Measurements from ENCODE around the gene PRRX2.

Gene PRRX2

DNA sequence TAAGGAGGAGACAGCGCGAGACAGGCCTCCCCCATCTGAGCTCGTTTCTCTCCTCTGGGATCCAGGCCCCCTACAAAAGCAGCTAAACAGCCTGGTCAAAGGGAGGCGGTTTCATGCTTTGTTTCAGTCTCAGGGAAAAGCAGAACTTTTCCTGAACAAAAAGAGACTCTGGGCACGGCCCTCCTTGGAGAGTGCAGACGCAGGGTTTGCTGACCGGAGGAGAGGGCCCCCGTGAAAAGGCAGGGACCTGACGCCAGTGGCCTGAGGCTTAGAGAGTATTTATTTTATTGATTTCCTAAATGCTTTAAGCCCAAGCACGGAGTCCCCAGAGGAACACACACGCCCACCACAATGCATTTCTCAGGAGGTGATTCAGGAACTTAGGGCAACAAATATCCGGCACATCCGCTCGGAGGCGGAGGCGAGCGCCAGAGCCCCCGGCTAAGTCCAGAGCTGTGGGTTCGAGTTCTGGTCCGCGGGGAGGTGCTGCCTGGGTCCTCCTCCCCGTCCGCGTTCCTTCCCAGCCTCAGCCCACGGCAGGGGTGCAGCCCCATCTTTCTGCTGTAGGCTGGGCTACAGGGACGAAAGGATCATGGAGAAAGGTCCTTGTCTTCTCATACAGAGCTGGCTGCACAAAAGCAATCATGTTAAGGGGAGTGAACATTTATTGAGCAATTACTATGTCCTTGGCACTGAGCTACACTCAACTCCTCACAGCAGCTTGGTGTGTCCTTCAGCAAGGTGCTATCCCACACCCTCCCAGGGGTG, 47.4 kb downstream of the PRRX2 start:
- DNase-seq, result peak in 1 of 6 experiments; percentile 7

DNA sequence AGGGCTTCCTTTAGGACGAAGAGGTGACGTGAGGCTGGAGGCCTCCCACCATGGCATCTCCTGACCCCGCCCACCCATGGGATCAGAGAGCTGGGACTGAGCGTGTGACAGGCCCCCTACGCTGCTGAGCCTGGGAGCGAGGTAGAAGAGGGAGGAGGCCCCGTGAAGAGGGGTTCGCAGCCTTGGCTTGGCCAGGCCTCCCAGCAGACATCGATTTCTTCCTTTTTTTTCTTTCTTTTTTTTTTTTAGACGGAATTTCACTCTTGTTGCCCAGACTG, 47.9 kb downstream of the PRRX2 start:
- no peak for DNase-seq

DNA sequence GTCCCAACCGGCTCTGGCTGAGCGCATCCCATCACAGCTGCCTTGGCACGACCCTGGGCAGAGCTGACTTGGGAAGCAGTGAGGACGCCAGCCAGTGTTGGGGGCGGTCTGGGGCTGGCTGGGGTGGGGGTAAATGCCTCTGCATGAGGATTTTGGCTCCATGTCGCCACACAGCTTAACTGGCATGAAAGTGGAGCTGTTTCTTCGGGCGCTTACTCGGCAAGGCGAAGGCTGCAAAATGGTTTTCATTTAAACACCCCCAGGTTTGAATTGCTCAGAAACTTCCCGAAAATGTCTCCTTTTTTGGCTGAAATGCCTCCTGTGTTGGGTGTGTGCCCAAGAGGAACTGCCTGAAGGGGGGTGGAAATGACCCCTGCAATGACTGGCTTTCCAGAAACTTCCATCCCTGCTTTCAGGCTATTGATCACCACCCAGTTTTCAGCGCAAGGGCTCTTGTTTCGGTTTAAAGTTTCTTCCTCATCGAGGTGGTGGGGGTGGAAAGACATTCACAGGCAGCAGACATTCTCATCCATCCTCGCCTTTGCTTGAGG, 49.1 kb downstream of the PRRX2 start:
- no peak for DNase-seq

DNA sequence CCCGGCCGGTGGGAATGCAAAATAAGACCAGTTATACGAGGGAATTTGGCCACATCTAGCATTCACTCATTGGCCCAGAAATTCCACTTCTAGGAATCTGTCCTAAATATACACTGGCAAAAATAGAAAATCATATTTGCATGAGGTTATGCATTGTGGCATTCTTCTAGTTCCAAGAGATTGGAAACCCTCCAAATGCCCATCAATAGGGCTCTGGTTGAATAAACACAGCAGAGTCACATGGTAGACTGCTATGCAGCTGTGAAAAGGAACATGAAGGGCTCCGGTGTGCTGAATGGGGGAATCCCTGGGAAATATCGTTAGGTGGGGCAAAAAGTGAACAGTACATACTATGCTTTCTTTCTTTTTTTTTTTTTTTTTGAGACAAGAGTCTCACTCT, 50.6 kb downstream of the PRRX2 start:
- DNase-seq, result no peak

DNA sequence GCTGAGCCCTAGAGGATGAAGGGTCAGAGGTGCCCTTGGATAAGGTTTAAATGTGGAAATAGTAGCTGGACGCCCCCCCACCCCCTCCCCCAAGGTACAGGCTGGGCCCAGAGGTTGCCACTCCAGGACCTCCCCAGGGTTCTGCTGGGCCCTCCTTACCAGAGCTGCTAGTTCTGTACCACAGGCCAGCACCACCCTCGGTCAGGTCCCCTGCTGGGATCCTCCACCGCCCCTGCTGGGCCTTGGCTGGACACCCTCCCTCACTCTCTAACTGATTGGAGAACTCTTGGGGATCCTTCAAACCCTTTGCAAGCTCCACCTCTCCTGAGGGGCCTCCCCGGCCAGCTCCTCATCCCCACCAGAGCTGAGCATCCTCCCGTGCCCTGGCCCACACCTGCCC, 52.5 kb downstream of the PRRX2 start:
- DNase-seq, result no peak

DNA sequence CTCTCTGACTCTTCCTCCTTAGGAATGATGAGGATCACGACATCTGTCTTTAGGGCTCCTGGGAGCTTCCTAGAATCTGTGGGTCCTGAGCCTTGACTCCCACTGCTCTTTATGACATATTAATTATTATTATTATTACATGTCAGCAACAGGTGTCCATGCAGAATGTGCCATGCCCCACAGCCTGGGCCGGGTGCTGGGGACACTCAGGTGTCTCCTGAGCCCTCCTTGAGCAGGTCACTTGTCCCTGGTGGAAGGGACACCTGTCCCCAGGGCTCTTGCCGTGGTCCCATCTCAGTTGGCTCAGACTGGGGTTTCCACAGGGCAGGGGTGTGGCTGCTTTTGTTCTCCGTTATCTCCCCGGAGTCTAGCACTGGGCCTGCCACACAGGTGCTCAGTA, 53.2 kb downstream of the PRRX2 start:
- no peak for DNase-seq

DNA sequence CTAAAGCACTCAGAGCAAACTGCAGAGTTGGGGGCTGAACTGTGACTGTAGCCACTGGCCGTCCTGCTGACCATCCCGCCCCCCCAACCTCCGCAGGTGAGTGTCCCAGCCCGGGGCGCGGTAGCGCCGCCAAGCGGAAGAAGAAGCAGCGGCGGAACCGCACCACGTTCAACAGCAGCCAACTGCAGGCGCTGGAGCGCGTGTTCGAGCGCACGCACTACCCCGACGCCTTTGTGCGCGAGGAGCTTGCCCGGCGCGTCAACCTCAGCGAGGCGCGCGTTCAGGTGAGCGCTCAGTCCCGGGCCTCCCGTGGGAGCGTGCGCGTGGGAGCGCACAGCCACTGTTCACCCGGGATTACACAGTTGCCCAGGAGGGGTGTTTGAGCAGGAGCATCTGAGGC, 53.7 kb downstream of the PRRX2 start:
- DNase-seq, result no peak

DNA sequence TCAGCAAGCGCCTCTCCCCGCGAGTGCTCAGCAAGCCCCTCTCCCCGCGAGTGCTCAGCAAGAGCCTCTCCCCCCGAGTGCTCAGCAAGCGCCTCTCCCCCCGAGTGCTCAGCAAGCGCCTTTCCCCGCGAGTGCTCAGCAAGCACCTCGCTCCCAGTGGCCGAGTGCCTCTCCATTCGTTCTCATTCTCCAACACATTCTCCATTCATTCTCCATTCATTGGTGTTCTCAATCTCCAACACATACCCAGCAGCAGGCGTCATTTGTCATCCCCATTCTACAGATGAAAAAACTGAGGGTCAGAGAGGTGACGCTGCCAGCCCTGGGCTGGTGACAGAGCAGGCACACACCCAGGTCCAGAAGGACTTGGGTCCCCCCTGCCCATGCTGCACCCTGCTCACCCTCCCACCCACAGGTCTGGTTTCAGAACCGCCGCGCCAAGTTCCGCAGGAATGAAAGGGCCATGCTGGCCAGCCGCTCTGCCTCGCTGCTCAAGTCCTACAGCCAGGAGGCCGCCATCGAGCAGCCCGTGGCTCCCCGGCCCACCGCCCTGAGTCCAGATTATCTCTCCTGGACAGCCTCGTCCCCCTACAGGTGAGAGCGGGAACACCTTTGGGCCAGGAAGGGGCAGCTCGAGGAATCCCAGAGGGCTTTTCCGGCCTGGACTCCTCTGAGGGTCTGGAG, 54.9 kb downstream of the PRRX2 start:
- DNase-seq, result no peak

DNA sequence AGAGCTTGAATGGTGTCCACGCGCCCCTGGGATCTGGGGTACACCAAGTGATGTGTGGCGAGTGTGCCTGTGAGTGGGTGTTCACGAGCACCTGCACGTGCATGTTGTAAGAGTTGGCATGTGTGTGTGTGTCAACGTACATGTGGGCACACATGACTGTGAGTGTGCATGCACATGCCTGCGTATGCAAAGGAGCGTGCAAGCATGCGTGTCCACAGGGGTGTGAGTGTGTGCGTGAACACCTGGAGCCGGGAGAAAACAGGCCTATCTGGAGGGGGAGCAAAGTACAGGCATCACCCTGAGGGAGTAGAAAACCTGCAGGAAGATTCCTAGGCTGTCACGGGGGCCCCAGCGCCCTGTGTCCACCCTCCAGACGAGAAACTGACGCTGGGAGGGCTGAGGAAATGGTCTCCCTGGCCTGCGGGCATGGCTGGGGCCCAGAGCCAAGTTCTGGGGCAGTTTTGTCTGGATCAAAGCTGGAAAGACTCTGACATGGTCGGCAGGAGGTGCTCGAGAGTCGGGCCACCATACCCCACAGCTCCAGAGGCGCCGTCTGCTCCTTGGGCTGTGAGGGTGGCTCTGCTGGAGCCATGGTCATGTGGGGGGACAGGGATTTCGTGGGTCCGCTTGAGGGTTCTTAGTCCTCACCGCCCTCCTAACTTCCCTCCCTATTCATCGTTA, 55.6 kb downstream of the PRRX2 start:
- no peak for DNase-seq

DNA sequence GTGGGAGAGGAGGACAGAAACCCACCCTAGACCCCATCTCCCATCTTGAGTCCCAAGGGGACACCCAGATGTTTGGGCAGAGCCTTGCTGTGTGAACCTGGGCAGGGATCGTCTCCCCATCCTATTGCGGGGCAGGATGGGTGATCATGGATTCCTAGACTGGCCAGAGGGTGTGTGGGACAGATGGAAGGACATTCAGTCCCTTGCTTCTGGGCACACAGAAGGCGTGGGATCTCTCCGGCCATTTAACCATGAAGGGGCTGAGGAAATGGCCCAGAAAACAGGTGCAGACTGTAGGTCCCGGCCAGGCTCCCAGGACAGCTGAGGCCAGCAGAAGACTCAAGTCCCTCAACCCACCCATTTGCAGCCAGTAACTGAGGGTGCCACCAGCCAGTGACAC, 57.5 kb downstream of the PRRX2 start:
- DNase-seq, result no peak

DNA sequence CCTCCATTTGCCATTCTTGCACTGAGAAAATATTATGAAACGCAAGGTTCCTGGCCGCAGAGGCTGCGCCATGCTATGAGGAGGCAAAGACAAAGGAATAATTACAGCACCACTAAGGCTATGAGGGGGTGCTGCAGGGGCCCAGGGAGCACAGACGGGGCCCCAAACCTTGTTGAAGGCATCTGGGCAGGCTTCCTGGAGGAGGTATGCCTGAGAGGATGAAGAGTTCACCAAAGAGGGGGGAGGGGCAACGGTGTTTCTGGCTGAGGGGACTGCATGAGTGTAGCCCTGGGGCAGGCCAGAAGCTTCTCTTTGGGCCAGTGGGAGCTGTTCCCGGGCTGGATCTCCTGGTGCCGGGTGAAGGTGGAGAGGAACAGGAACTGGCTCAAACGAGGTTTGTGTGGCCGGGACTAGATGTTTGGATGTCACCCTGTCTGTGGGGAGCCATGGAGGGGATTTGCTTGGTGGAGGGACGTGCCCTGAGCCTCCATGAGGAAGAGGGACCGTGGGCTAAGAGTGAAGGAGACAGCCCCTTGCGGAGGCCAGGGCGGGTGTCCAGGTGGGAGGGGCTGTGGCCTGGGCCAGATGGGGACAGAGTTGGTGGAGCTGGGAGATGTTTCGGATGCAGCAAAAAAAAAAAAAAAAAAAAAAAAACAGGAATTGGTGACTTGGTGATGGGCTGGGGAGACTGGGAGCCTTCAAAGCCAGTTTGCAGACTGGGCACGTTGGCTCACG, 59.2 kb downstream of the PRRX2 start:
- DNase-seq, result no peak

DNA sequence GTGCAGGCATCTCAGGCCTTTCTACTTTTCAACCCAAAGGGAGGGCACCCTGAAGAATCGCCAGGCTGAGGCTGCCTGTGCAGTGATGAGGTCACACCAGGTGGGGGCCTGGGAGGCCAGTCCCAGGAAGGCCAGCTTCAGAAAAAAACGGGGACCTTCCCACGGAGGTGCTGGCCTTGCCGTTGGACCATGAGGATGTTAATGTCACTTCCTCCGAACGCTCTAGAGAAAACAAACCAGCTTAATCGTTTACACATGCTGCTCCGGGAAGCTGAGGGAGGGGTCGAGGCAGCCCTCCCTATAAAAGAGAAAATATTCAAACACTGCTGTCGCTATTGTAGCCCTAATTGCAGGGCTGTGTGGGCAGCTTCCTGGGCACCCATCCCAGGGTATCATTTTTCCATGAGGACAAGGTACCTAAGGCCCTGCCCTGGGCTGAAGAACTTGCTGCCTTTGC, 60.4 kb downstream of the PRRX2 start:
- DNase-seq, result no peak

DNA sequence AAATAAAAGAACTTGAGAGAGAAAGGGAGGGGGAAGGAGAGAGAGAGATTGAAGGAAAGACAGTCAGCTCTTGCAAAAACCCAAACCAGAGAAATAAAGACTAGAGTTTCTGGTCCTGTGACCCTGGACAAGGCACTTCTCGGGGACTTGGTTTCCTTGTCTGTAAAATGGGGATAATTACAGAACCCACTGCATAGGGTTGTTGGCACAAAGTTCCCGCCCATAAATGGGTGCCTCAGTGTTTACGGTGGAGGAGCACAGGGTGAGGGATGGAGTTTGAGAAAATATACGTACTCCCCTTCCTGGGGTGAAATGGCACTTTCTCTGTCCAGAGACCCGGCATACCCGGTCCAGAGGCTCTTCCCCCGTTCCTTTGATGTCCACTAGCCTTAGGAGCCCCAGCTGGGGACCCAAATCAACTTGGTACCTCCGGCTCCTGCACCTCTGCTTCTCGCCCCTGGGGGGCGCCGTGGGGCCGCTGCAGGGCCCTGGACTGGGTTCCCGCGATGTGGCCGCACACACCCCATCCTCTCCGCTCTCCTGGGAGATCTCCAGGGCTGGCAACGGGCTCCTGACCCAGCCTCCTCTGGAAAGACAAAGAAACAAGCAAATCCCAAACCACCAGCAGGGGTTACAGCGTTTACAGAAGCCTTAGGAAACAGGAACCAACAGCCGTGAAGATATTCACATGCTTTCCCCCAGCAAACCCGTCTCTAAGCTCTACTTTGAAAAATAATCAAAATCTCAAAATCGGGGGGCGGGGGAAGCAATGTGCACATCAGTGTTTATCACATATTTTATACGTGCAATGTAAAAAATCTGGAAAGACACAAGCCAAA, 61.1 kb downstream of the PRRX2 start:
- peak; percentile 6 to 57 (median 36) for DNase-seq

DNA sequence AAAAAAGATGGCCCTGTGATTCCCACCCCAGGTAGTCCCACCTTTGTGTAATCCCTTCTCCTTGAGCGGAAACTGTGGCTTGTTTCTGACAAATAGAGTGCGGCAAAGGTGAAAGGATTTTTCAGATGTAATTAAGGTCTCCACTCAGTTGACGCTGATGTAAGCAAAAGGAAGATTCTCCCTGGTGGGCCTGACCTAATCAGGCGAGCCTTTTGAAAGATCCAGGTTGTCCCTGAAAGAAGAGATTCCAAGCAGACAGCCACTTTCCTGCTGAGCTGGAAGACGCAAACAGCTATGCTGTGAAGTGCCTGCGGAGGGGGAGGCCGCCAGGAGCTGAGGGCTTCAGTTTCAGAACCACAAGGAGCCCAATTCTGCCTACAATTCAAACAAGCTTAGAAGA, 63.3 kb downstream of the PRRX2 start:
- no peak for DNase-seq

DNA sequence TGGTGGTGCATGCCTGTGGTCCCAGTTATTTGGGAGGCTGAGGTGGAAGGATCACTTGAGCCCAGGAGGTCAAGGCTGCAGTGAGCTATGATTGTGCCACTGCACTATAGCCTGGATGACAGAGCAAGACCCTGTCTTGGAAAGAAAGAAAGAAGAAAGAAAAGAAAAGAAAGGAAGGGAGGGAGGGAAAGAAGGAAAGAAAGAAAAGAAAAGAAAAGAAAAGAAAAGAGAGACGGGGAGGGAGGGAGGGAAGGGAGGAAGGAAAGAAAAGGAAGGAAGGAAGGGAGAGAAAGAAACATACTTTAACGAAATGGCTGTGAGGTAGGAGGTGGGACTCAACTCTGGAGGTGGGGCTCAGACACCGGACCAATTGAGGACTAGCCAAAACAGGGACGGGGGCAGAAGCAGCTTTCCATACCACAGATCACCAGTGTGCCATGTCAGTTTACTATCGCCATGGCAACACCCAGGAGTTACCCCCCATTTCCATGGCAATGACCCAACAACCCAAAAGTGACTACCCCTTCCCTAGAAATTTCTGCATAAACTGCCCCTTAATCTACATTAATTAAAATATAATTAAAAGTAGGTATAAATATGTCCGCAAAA, 66.1 kb downstream of the PRRX2 start:
- no peak for DNase-seq

DNA sequence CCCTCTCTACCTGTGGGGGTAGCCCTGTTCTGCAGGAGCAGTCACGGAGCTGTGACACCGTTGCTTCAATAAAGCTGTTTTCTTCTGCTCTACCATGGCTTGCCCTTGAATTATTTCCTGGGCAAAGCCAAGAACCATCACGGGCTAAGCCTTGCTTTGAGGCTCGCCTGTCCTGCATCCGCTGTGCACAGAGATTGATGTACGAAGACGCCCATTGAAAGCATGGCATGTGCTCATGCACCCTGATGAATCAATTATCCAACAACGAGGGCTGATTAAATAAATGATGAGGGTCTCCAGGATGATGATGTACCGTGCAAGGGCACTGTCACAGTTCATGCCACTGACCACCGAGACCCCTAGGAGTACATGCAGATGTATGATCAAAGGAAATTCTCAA, 66.7 kb downstream of the PRRX2 start:
- DNase-seq, result no peak

DNA sequence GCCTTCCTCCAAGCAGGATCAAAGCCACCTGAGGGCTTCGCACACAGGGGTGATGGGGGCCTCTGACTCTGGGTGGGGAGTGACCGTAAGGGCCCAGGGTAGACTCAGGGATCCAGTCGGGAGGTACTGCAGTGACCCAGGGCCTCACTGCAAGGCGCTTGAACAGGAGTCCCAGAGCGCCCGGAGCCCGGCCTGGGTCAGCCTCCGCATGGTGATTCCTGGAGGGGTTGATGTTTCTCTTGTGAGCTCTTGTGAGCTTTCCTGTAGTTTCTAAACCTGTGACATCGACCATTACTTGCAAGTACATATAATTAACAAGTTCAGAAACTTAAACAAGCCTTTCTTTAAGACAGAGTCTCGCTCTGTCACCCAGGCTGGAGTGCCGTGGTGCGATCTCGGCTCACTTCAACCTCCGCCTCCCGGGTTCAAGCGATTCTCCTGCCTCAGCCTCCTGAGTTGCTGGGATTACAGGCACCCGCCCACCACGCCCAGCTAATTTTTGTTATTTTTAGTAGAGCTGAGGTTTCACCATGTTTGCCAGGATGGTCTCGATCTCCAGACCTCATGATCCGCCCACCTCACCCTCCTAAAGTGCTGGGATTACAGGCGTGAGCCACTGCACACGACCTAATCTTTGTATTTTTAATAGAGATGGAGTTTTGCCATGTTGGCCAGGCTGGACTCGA, 67.6 kb downstream of the PRRX2 start:
- DNase-seq, result no peak

DNA sequence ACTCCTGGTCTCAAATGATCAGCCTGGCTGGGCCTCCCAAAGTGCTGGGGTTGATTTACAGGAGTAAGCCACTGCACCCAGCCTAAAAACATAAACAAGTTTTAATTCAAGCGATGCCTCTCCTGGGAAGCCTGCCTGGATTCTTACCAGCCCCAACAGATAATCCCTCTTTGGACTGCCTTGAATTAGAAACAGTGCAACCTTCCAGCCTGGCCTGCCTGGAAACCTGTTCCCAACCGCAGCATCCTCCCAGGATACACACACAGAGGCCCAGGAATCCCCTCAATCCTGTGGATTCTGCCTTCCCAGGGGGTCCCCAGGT, 68.1 kb downstream of the PRRX2 start:
- no peak for DNase-seq

DNA sequence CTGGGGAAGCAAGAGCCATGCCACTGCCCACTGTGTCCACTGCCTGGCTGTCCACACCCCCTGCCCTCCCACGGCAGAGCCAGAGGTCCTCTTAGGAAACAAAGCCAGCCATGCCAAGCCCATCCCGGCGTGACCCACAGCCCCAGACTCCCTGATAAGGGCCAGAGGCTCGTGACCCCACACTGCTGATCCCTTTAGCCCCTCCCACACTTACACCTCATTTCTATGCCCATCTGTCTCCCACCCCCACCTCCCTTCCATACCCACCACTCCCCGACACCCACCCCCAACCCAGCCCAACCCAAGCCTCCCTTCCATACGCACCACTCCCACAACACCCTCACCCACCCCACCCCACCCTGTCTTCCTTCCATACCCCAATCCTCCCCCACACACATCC, 70.1 kb downstream of the PRRX2 start:
- DNase-seq, result no peak

DNA sequence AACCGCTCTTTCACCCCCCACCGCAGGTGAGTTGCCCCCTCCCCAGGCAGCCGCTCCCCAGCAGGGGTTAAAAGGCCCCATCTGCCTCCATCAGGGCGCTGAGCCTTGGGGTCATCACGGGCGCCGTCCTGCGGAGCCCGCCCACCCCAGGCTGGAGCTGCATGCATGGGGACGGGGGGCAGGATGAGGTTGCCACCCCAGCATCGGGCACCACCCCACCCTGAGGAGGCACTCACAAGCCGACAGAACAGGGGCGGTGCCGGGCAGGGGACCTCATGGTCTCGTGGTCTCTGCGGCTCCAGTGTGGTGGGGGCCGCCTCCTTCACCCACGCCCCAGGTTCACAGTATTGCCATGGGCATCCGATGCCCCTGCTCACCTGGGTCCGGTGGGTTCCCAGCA, 70.9 kb downstream of the PRRX2 start:
- DNase-seq, result no peak

DNA sequence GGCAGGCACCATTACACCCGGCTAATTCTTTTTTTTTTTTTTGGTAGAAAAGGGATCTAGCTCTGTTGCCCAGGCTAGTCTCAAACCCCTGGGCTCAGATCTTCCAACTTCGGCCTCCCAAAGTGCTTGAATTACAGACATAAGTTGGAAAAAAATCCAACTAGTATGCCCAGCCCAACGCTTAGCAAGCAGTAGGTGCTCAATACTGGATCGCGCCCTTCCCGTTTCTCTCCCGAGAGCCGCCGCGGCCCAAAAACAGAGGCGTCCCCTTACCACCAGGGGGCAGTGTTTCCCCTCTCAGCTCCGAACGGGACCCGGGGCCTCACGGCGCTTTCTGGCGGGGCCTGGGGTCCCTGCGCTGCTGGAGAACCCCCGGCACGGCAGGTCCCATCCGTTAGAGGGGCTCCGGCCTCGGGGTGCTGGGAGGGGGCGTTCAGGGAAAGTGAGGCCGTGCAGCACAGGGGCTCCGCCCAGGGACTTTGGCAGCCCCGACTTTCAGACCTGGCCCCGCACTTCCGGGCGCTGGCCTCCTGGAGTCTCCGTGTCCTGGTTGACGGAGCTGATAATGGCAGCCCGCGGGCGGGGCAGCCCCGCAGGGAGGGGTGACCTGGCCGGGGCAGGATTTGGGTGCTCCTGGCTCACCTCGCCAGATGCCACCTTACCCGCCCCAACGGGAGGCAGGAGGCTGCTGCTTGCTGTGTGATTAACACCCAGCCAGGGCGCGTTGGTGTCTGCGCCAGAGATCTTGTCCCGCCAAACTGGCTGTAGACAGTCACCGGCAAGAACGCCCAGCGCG, 72.2 kb downstream of the PRRX2 start:
- peak; percentile 72 to 97 (median 80) for DNase-seq
